M059J (cell line): Measurements from ENCODE around the gene MAPK8IP1. TPM values are rescaled to one million over a fixed set of nuclear protein-coding genes. Genes with fewer than 3 reads are reported as not detected.

Experiments used
- DNase-seq: peaks from one replicate; pipeline ENCODE4 v3.0.0-alpha.2; 2012; ENCODE audit warnings: low read depth
- total RNA-seq: library from RNA; depleted of rRNA; stranded (reverse); fragments of >200 nt; shearing (Covaris generic); gene quantifications from 2 replicates; pipeline ENCODE4 v1.2.3, GENCODE V29; 2014

MAPK8IP1 gene
- total RNA-seq, 1 experiment from 2014 or later, result 6.6 TPM

GRCh38 chr11:45859661-45860140 lies 25.8 kb upstream of the MAPK8IP1 start:
- DNase-seq, result peak; percentile 70

GRCh38 chr11:45860348-45860747 lies 25.1 kb upstream of the MAPK8IP1 start:
- no peak for DNase-seq

GRCh38 chr11:45860764-45861510 lies 24.5 kb upstream of the MAPK8IP1 start:
- DNase-seq, result no peak

GRCh38 chr11:45864041-45864440 lies 21.4 kb upstream of the MAPK8IP1 start:
- DNase-seq, result no peak

GRCh38 chr11:45869551-45869950 lies 15.9 kb upstream of the MAPK8IP1 start:
- DNase-seq, result no peak

- DNase-seq, result no peak
These were observed 14.7 kb upstream of the MAPK8IP1 start for GRCh38 chr11:45870706-45871105.

GRCh38 chr11:45871638-45872037 lies 13.8 kb upstream of the MAPK8IP1 start:
- DNase-seq, result no peak

- DNase-seq, result peak; percentile 82
These were observed 12.6 kb upstream of the MAPK8IP1 start for GRCh38 chr11:45872651-45873356.

- no peak for DNase-seq
These were observed 9.1 kb upstream of the MAPK8IP1 start for GRCh38 chr11:45876401-45876800.

GRCh38 chr11:45877221-45877620 lies 8.2 kb upstream of the MAPK8IP1 start:
- DNase-seq, result no peak

- no peak for DNase-seq
These were observed 7.6 kb upstream of the MAPK8IP1 start for GRCh38 chr11:45877845-45878244.

- DNase-seq, result peak; percentile 81
These were observed 5.4 kb upstream of the MAPK8IP1 start for GRCh38 chr11:45879803-45880686.

GRCh38 chr11:45880772-45881570 lies 4.5 kb upstream of the MAPK8IP1 start:
- DNase-seq, result no peak

- DNase-seq, result peak; percentile 61
These were observed 3.6 kb upstream of the MAPK8IP1 start for GRCh38 chr11:45881708-45882368.

- no peak for DNase-seq
These were observed 760 bp upstream of the MAPK8IP1 start for GRCh38 chr11:45884596-45885185.

- DNase-seq, result no peak
These were observed 670 bp downstream of the MAPK8IP1 start for GRCh38 chr11:45885921-45886721.

GRCh38 chr11:45886816-45887520 lies 1.5 kb downstream of the MAPK8IP1 start:
- DNase-seq, result no peak

- no peak for DNase-seq
These were observed 2.1 kb downstream of the MAPK8IP1 start for GRCh38 chr11:45887587-45887986.

- DNase-seq, result no peak
These were observed 4.1 kb downstream of the MAPK8IP1 start for GRCh38 chr11:45889555-45889954.
